IMR-90 (cell line): ENCODE measurements around the gene KCNQ5. TPM values are rescaled to one million over a fixed set of nuclear protein-coding genes. Genes with fewer than 3 reads are reported as not detected.

Experiments
- microRNA-seq, 2 experiments: library from miRNA; stranded (forward) in 1 of 2; unstranded in 1 of 2; fragments of 10-50 nt in 1 of 2; fragments of <30 nt in 1 of 2; gene quantifications in 1 of 2; microRNA quantifications in 1 of 2; one replicate each; pipeline versions ENCODE3 to v1.1.0; 2013 to 2020; ENCODE audit not compliant: insufficient read depth in 1 of 2, insufficient read length in 1 of 2, unreplicated experiment in 1 of 2
- polyA plus RNA-seq, 3 experiments: library from polyadenylated mRNA; depleted of rRNA; stranded (reverse); fragments of >200 nt; gene quantifications; 2 replicates each; pipeline ENCODE4 v1.2.3, GENCODE V29; 2012; ENCODE audit warnings: low replicate concordance in 1 of 3
- small RNA-seq, 5 experiments: library from RNA; depleted of rRNA; stranded (forward); fragments of <200 nt; gene quantifications; one replicate each; pipeline ENCODE3, GENCODE V24; 2012
- total RNA-seq: library from RNA; depleted of rRNA; stranded (reverse); fragments of >200 nt; gene quantifications from 2 replicates; pipeline ENCODE4 v1.2.3, GENCODE V29; 2012

KCNQ5 gene
- total and polyA plus RNA-seq, 2 of the 4 experiments (the other 2 are of a cell fraction): 0.75 to 1.3 TPM

Small RNA genes lying within 50 kb of the gene (microRNA-seq; reads per million reads assigned to microRNA genes)
- gene MIR4282: 0 reads per million in 2 experiments

Small RNA genes lying within 50 kb of the gene (small RNA-seq; reads per million reads assigned to genes)
- 0 reads per million in 5 experiments for gene MIR4282
